ENCODE results near the gene CTCF. TPM values are rescaled to one million over a fixed set of nuclear protein-coding genes. Genes with fewer than 3 reads are reported as not detected.

The CTCF gene
- total and polyA plus RNA-seq, 9 donors: 27.4 to 52.3 (median 41.9) TPM

- no peak overlapping the region for H3K27ac ChIP-seq (ENCODE audit: low read length)
- DNase-seq: no peak
- H3K9me3 ChIP-seq (replicated peaks; ENCODE audit: control insufficient read depth, low read depth, low read length): no peaks in the 10 kb centered on the region
- peaks cover 87% of the 10 kb centered on the region for H3K36me3 ChIP-seq (ENCODE audit: control insufficient read depth, insufficient read depth, low read length)
- peaks cover 30% of the 10 kb centered on the region for H3K4me1 ChIP-seq (ENCODE audit: control insufficient read depth, insufficient read depth, low read length)
- no peak overlapping the region for H3K4me3 ChIP-seq (ENCODE audit: low read length)
- peaks cover 3% of the 10 kb centered on the region for H3K27me3 ChIP-seq (ENCODE audit: control insufficient read depth, insufficient read depth, low read length)
These were observed 19.9 kb upstream of the CTCF start for GRCh38 chr16:67542464-67542863.

DNA sequence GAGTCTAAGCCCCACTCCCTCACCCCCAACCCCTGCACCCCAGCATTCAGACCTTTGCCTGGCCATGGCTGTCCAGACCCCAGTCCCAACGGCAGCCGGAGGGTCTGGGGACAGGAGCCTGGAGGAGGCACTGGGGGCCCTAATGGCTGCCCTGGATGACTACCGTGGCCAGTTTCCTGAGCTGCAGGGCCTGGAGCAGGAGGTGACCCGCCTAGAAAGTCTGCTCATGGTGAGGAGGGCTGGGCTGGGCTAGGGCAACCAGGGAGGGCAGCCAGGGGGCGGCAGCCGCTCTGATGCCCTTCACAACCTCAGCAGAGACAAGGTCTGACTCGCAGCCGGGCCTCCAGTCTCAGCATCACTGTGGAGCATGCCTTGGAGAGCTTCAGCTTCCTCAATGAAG lies 19.3 kb upstream of the CTCF start:
- Histone ChIP-seq H3K36me3 (ENCODE audit: control insufficient read depth, insufficient read depth, low read length) (peaks cover 93% of the 10 kb centered on the region), H3K27me3 (ENCODE audit: control insufficient read depth, insufficient read depth, low read length) (peaks cover 3% of the 10 kb centered on the region), H3K27ac (ENCODE audit: low read length) (no peak overlapping the region), H3K4me1 (ENCODE audit: control insufficient read depth, insufficient read depth, low read length) (peaks cover 34% of the 10 kb centered on the region), H3K4me3 (ENCODE audit: low read length) (no peak overlapping the region), H3K9me3 (replicated peaks; ENCODE audit: control insufficient read depth, low read depth, low read length) (no peaks in the 10 kb centered on the region)
- DNase-seq: no peak
- 88% methylated on average over 8 of the region's 8 CpGs for WGBS (ENCODE audit: insufficient coverage)

- H3K4me3 ChIP-seq (ENCODE audit: low read length): no peak overlapping the region
- no peaks in the 10 kb centered on the region for H3K9me3 ChIP-seq (replicated peaks; ENCODE audit: control insufficient read depth, low read depth, low read length)
- no peak for DNase-seq
- 75% methylated on average over 6 of the region's 6 CpGs for WGBS (ENCODE audit: insufficient coverage)
- peaks cover 98% of the 10 kb centered on the region for H3K36me3 ChIP-seq (ENCODE audit: control insufficient read depth, insufficient read depth, low read length)
- peaks cover 32% of the 10 kb centered on the region for H3K4me1 ChIP-seq (ENCODE audit: control insufficient read depth, insufficient read depth, low read length)
- H3K27me3 ChIP-seq (ENCODE audit: control insufficient read depth, insufficient read depth, low read length): no peaks in the 10 kb centered on the region
- no peak overlapping the region for H3K27ac ChIP-seq (ENCODE audit: low read length)
These were observed 18.7 kb upstream of the CTCF start for GRCh38 chr16:67543582-67543981.

DNA sequence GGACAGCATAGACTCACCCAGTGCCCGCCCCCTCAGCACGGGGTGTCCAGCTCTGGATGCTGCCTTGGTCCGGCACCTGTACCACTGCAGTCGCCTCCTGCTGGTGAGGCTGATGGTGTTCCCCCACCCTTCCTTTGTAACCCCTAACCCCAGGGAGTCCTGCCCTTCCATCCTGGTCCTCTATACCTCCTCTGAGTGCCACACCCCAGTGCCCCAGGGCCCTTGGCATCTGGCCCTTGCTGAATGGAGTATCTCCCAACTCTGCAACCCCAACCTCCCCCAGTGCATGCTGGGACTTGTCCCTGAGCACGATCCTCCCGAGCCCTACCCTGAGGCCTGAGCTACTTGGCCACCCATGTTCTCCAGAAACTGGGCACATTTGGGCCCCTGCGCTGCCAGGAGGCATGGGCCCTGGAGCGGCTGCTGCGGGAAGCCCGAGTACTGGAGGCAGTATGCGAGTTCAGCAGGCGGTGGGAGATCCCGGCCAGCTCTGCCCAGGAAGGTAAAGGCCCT lies 17.9 kb upstream of the CTCF start:
- H3K4me3 ChIP-seq (ENCODE audit: low read length): no peak overlapping the region

GRCh38 chr16:67544844-67545664 lies 17.3 kb upstream of the CTCF start:
- DNase-seq: no peak
- H3K4me1 ChIP-seq (ENCODE audit: control insufficient read depth, insufficient read depth, low read length): peaks cover 22% of the 10 kb centered on the region
- peaks cover 95% of the 10 kb centered on the region for H3K36me3 ChIP-seq (ENCODE audit: control insufficient read depth, insufficient read depth, low read length)
- H3K9me3 ChIP-seq (replicated peaks; ENCODE audit: control insufficient read depth, low read depth, low read length): no peaks in the 10 kb centered on the region
- no peak overlapping the region for H3K27ac ChIP-seq (ENCODE audit: low read length)
- H3K4me3 ChIP-seq (ENCODE audit: low read length): no peak overlapping the region
- 87% methylated on average over 13 of the region's 15 CpGs for WGBS (ENCODE audit: insufficient coverage)
- H3K27me3 ChIP-seq (ENCODE audit: control insufficient read depth, insufficient read depth, low read length): no peaks in the 10 kb centered on the region

More for the DNA sequence above, 17.9 kb upstream of the CTCF start:
- peaks cover 99% of the 10 kb centered on the region for H3K36me3 ChIP-seq (ENCODE audit: control insufficient read depth, insufficient read depth, low read length)
- peaks cover 24% of the 10 kb centered on the region for H3K4me1 ChIP-seq (ENCODE audit: control insufficient read depth, insufficient read depth, low read length)
- DNase-seq: no peak
- H3K27me3 ChIP-seq (ENCODE audit: control insufficient read depth, insufficient read depth, low read length): no peaks in the 10 kb centered on the region
- 87% methylated on average over 13 of the region's 13 CpGs for WGBS (ENCODE audit: insufficient coverage)
- H3K27ac ChIP-seq (ENCODE audit: low read length): no peak overlapping the region
- no peaks in the 10 kb centered on the region for H3K9me3 ChIP-seq (replicated peaks; ENCODE audit: control insufficient read depth, low read depth, low read length)

- Histone ChIP-seq H3K9me3 (replicated peaks; ENCODE audit: control insufficient read depth, low read depth, low read length) (no peaks in the 10 kb centered on the region), H3K27ac (ENCODE audit: low read length) (no peak overlapping the region), H3K4me3 (ENCODE audit: low read length) (no peak overlapping the region), H3K36me3 (ENCODE audit: control insufficient read depth, insufficient read depth, low read length) (peaks cover 89% of the 10 kb centered on the region), H3K27me3 (ENCODE audit: control insufficient read depth, insufficient read depth, low read length) (no peaks in the 10 kb centered on the region), H3K4me1 (ENCODE audit: control insufficient read depth, insufficient read depth, low read length) (peaks cover 22% of the 10 kb centered on the region)
- 86% methylated on average over 9 of the region's 14 CpGs for WGBS (ENCODE audit: insufficient coverage)
- DNase-seq: no peak
These were observed 16.7 kb upstream of the CTCF start for GRCh38 chr16:67545665-67546024.

DNA sequence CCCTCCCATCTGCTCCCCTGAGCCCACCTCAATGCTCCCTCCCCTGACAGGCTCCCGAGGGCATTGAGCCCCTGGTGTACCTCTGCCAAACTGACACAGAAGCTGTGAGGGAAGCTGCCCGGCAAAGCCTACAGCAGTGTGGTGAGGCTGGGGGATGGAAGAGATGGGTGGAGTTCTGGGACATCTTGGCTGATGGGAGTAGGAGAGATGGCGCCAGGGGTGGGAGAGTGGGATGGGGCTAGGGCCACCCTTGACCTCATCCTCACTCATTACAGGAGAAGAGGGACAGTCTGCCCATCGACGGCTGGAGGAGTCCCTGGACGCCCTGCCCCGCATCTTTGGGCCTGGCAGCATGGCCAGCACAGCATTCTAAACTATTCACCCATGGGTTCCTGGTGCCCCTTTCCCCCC lies 16.2 kb upstream of the CTCF start:
- peaks cover 22% of the 10 kb centered on the region for H3K4me1 ChIP-seq (ENCODE audit: control insufficient read depth, insufficient read depth, low read length)

DNA sequence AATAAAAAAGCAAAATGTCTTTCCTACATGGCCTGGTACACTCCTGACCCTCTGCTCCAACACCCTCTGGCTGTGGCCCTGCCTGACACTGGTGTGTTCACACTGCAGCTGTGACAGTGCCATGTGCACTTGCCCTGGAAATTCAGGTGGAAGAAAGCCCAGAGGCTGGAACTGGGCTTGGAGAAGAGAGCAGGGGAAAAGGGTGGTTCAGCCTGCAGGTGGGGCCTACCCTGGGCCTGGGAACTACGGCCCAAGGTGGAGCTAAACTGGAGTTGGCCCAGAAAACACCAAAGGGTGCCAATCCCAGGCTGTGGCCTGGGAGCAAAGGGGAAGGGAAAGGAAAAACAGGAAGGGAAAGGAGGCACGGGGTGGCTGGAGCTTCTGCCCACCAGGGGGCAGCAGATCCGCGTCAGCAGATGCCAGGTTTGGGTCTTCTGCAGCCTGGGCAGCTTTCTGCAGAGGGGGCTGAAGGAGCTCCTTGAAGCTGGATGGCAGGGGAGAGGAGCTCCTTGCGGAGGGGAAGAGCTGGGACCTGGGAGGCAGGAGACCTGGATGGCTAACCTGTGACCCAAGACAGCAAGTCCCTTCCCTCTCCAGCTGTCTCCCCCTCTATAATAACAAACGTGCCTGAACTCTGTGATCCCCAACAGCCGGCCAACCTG lies 15.4 kb upstream of the CTCF start:
- WGBS (ENCODE audit: insufficient coverage): 5% methylated on average over 6 of the region's 7 CpGs
- no peaks in the 10 kb centered on the region for H3K27me3 ChIP-seq (ENCODE audit: control insufficient read depth, insufficient read depth, low read length)
- peaks cover 16% of the 10 kb centered on the region for H3K4me1 ChIP-seq (ENCODE audit: control insufficient read depth, insufficient read depth, low read length)
- H3K4me3 ChIP-seq (ENCODE audit: low read length): no peak overlapping the region
- peak; percentile 69 for DNase-seq
- H3K27ac ChIP-seq (ENCODE audit: low read length): peak overlapping the region; percentile 47
- peaks cover 77% of the 10 kb centered on the region for H3K36me3 ChIP-seq (ENCODE audit: control insufficient read depth, insufficient read depth, low read length)
- no peaks in the 10 kb centered on the region for H3K9me3 ChIP-seq (replicated peaks; ENCODE audit: control insufficient read depth, low read depth, low read length)

More for the DNA sequence above, 16.2 kb upstream of the CTCF start:
- Histone ChIP-seq H3K9me3 (replicated peaks; ENCODE audit: control insufficient read depth, low read depth, low read length) (no peaks in the 10 kb centered on the region), H3K36me3 (ENCODE audit: control insufficient read depth, insufficient read depth, low read length) (peaks cover 85% of the 10 kb centered on the region), H3K27me3 (ENCODE audit: control insufficient read depth, insufficient read depth, low read length) (no peaks in the 10 kb centered on the region), H3K27ac (ENCODE audit: low read length) (no peak overlapping the region), H3K4me3 (ENCODE audit: low read length) (no peak overlapping the region)
- no CpG with 5 or more reads among the region's 7 CpGs for WGBS (ENCODE audit: insufficient coverage)
- DNase-seq: no peak

- peaks cover 69% of the 10 kb centered on the region for H3K36me3 ChIP-seq (ENCODE audit: control insufficient read depth, insufficient read depth, low read length)
- no peaks in the 10 kb centered on the region for H3K27me3 ChIP-seq (ENCODE audit: control insufficient read depth, insufficient read depth, low read length)
- WGBS (ENCODE audit: insufficient coverage): 53% methylated on average over 13 of the region's 16 CpGs
- peak; percentile 48 for DNase-seq
- H3K4me1 ChIP-seq (ENCODE audit: control insufficient read depth, insufficient read depth, low read length): peaks cover 21% of the 10 kb centered on the region
- no peaks in the 10 kb centered on the region for H3K9me3 ChIP-seq (replicated peaks; ENCODE audit: control insufficient read depth, low read depth, low read length)
- peak overlapping the region; percentile 71 for H3K27ac ChIP-seq (ENCODE audit: low read length)
- H3K4me3 ChIP-seq (ENCODE audit: low read length): no peak overlapping the region
These were observed 14.7 kb upstream of the CTCF start for GRCh38 chr16:67547423-67548264.
